Right lobe of liver (tissue), 4 donors: Measurements from ENCODE around the gene ZYG11A.
"Not testable (repeated sequence)": the region's sequence is repeated elsewhere in the genome, so short reads cannot be mapped to it uniquely, and the experiment has no call there.

Experiments
- POLR2A ChIP-seq: fragments of 450-650 bp; IDR thresholded peaks from one replicate; pipeline ENCODE4 v1.6.1; 2017; ENCODE audit warnings: antibody characterized with exemption, mild to moderate bottlenecking
- TF ChIP-seq, protein P1 (sequence below), 4 donors: fragments of 200-600 bp in 3 of 4; fragments of 450-650 bp in 1 of 4; IDR thresholded peaks; one replicate each; pipeline versions ENCODE4 v1.5.1 to v1.8.0; 2016 to 2022; ENCODE audit warnings: antibody characterized with exemption in 4 of 4, mild to moderate bottlenecking in 2 of 4
- donor health status: DM: no; HTN: no; CAD: no.
- donor health status: DM: no; HTN: no; CAD: no.
- donor health status: DM: no; HTN: yes; CAD: no.

DNA sequence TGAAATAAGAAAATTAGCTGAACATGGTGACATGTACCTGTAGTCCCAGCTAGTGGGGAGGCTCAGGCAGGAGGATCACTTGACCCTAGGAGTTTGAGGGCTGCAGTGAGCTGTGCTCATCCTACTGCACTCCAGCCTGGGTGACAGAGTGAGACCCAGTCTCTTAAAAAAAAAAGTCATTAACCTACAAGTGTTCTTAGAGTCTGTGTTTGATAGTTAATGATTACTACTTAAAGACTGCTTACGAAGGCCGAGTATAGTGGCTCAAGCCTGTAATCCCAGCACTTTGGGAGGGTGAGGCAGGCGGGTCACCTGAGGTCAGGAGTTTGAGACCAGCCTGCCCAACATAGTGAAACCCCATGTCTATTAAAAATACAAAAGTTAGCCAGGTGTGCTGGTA is 38.5 kb upstream of the ZYG11A start:
- TF ChIP-seq POLR2A, result not testable (repeated sequence)
- TF ChIP-seq, protein P1, sequence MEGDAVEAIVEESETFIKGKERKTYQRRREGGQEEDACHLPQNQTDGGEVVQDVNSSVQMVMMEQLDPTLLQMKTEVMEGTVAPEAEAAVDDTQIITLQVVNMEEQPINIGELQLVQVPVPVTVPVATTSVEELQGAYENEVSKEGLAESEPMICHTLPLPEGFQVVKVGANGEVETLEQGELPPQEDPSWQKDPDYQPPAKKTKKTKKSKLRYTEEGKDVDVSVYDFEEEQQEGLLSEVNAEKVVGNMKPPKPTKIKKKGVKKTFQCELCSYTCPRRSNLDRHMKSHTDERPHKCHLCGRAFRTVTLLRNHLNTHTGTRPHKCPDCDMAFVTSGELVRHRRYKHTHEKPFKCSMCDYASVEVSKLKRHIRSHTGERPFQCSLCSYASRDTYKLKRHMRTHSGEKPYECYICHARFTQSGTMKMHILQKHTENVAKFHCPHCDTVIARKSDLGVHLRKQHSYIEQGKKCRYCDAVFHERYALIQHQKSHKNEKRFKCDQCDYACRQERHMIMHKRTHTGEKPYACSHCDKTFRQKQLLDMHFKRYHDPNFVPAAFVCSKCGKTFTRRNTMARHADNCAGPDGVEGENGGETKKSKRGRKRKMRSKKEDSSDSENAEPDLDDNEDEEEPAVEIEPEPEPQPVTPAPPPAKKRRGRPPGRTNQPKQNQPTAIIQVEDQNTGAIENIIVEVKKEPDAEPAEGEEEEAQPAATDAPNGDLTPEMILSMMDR (IDR thresholded peaks at IDR 0.05), result not testable (repeated sequence)
